WTC11 (cell line): ENCODE results near the gene CLDN20.

Experiments
- ATF2 ChIP-seq: sonication (generic); formaldehyde crosslinking; IDR thresholded peaks from 2 replicates; pipeline ENCODE4 v1.8.1; 2022; ENCODE audit warnings: low read depth, missing genetic modification reagents, borderline replicate concordance
- CBFB ChIP-seq: sonication (generic); formaldehyde crosslinking; IDR thresholded peaks from 2 replicates; pipeline ENCODE4 v1.8.1; 2022; ENCODE audit warnings: mild to moderate bottlenecking, low read depth, missing genetic modification reagents
- CTCF ChIP-seq: fragments of 200-600 bp; IDR thresholded peaks from 2 replicates; pipeline ENCODE4 v1.8.0; 2022; ENCODE audit warnings: antibody characterized with exemption
- HMGXB4 ChIP-seq: sonication (generic); formaldehyde crosslinking; IDR thresholded peaks from 2 replicates; pipeline ENCODE4 v1.8.1; 2023; ENCODE audit warnings: mild to moderate bottlenecking, moderate library complexity, missing genetic modification reagents
- IRF2 ChIP-seq: sonication (generic); formaldehyde crosslinking; IDR thresholded peaks from 2 replicates; pipeline ENCODE4 v1.8.0; 2022; ENCODE audit warnings: low read depth, missing genetic modification reagents, borderline replicate concordance
- MAX ChIP-seq: sonication (generic); formaldehyde crosslinking; IDR thresholded peaks from 2 replicates; pipeline ENCODE4 v1.8.0; 2022; ENCODE audit warnings: mild to moderate bottlenecking, missing genetic modification reagents
- NFYB ChIP-seq: sonication (generic); formaldehyde crosslinking; conservative IDR thresholded peaks from 2 replicates; pipeline ENCODE4 v1.8.0; 2022; ENCODE audit warnings: low read depth, missing genetic modification reagents
- NR1H2 ChIP-seq: sonication (generic); formaldehyde crosslinking; IDR thresholded peaks from 2 replicates; pipeline ENCODE4 v1.9.0; 2021; ENCODE audit warnings: mild to moderate bottlenecking, moderate library complexity, missing genetic modification reagents
- NR2C2 ChIP-seq: sonication (generic); formaldehyde crosslinking; IDR thresholded peaks from 2 replicates; pipeline ENCODE4 v1.8.0; 2022; ENCODE audit warnings: mild to moderate bottlenecking, missing genetic modification reagents
- SP1 ChIP-seq: sonication (generic); formaldehyde crosslinking; conservative IDR thresholded peaks from 2 replicates; pipeline ENCODE4 v1.8.1; 2022; ENCODE audit warnings: missing genetic modification reagents
- TCF7 ChIP-seq: sonication (generic); formaldehyde crosslinking; IDR thresholded peaks from 2 replicates; pipeline ENCODE4 v1.8.0; 2022; ENCODE audit warnings: mild to moderate bottlenecking, low read depth, missing genetic modification reagents, moderate library complexity
- USF2 ChIP-seq: sonication (generic); formaldehyde crosslinking; IDR thresholded peaks from 2 replicates; pipeline ENCODE4 v1.8.1; 2023; ENCODE audit warnings: mild to moderate bottlenecking, missing genetic modification reagents, moderate library complexity
- ZNF281 ChIP-seq: sonication (generic); formaldehyde crosslinking; IDR thresholded peaks from 2 replicates; pipeline ENCODE4 v1.8.0; 2023; ENCODE audit warnings: mild to moderate bottlenecking, missing genetic modification reagents

GRCh38 chr6:155271145-155271544 lies 7.3 kb downstream of the CLDN20 start:
- no peak for TF ChIP-seq HMGXB4 (CRISPR knock-in tag)
- no peak for TF ChIP-seq CTCF
- no peak for TF ChIP-seq NR1H2 (CRISPR knock-in tag)
- no peak for TF ChIP-seq MAX (CRISPR knock-in tag)
- TF ChIP-seq ZNF281 (CRISPR knock-in tag): no peak
- no peak for TF ChIP-seq CBFB (CRISPR knock-in tag)
- TF ChIP-seq SP1: no peak
- no peak for TF ChIP-seq NR2C2
- TF ChIP-seq IRF2 (CRISPR knock-in tag): no peak
- no peak for TF ChIP-seq NFYB (CRISPR knock-in tag)
- TF ChIP-seq ATF2: no peak
- TF ChIP-seq USF2 (CRISPR knock-in tag): no peak
- no peak for TF ChIP-seq TCF7
